Esophagus muscularis mucosa (tissue), 4 donors: ENCODE results near the gene SORCS2.

ENCODE experiments used
- EP300 ChIP-seq: sonication (generic); formaldehyde crosslinking; IDR thresholded peaks from one replicate; pipeline ENCODE4 v1.6.1; 2017; ENCODE audit warnings: antibody characterized with exemption
- POLR2A ChIP-seq: fragments of 450-650 bp; IDR thresholded peaks from one replicate; pipeline ENCODE4 v1.6.1; 2017; ENCODE audit warnings: antibody characterized with exemption, moderate library complexity, mild to moderate bottlenecking, low read depth
- POLR2AphosphoS5 ChIP-seq, 2 donors: sonication (generic); formaldehyde crosslinking; IDR thresholded peaks; one replicate each; pipeline ENCODE4 v1.6.1; 2017; ENCODE audit warnings: antibody characterized with exemption in 2 of 2
- TF ChIP-seq, protein P1 (sequence below), 3 experiments: fragments of 200-600 bp in 2 of 3; fragments of 450-650 bp in 1 of 3; sonication (generic) in 2 of 3; IDR thresholded peaks; one replicate each; pipeline ENCODE4 v1.5.1; 2017 to 2019; ENCODE audit warnings: antibody characterized with exemption in 3 of 3, mild to moderate bottlenecking in 2 of 3, moderate library complexity in 1 of 3

DNA sequence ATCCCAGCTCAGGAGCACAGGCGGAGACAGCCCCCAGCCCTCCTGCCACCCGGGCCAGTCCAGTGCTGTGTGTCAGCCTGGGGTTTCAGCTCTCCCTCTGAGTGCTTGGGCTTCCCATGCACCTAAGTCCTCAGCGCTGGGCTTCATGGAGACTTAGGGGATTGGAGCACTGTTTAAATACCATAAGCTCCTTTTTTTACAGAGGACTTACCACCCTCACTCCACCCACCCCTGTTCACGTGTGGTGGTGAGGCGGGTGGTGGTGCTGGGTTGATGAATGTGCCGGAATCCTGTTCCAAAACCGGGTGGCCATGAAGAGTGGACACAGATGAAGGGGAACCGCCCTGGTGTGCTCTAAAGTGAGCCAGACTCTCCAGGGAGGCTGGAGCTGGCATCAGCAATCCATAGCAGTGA lies 175.5 kb downstream of the SORCS2 start:
- TF ChIP-seq, protein P1, sequence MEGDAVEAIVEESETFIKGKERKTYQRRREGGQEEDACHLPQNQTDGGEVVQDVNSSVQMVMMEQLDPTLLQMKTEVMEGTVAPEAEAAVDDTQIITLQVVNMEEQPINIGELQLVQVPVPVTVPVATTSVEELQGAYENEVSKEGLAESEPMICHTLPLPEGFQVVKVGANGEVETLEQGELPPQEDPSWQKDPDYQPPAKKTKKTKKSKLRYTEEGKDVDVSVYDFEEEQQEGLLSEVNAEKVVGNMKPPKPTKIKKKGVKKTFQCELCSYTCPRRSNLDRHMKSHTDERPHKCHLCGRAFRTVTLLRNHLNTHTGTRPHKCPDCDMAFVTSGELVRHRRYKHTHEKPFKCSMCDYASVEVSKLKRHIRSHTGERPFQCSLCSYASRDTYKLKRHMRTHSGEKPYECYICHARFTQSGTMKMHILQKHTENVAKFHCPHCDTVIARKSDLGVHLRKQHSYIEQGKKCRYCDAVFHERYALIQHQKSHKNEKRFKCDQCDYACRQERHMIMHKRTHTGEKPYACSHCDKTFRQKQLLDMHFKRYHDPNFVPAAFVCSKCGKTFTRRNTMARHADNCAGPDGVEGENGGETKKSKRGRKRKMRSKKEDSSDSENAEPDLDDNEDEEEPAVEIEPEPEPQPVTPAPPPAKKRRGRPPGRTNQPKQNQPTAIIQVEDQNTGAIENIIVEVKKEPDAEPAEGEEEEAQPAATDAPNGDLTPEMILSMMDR (IDR thresholded peaks at IDR 0.05): no peak
- no peak for TF ChIP-seq EP300
- no peak for TF ChIP-seq POLR2A
- no peak for TF ChIP-seq POLR2AphosphoS5 (IDR thresholded peaks at IDR 0.05)
